ENCODE results near the gene TP53I11. TPM values are rescaled to one million over a fixed set of nuclear protein-coding genes. Genes with fewer than 3 reads are reported as not detected.

The TP53I11 gene
- total and polyA plus RNA-seq, 2 experiments from 2014 or later, result 59.9 to 117 TPM

- 80 to 85% methylated on average over 6 of the region's 6 CpGs for WGBS, 2 experiments (ENCODE audit: low coverage in 1 of 2, low lambda C conversion rate in 2 of 2, missing lambda C conversion rate in 2 of 2)
- Histone ChIP-seq H3K4me2 (ENCODE audit: unreplicated experiment) (no peak overlapping the region), H3K27ac (no peak overlapping the region), H4K20me1 (ENCODE audit: insufficient read depth) (no peaks in the 10 kb centered on the region), H3F3A (ENCODE audit: insufficient read depth) (peaks cover 12% of the 10 kb centered on the region), H3K27me3 (replicated peaks; ENCODE audit: insufficient read depth) (peaks cover 7% of the 10 kb centered on the region), H3K36me3 (ENCODE audit: low read depth) (no peaks in the 10 kb centered on the region), H3K9ac (no peak overlapping the region), H3K4me1 (ENCODE audit: insufficient read depth) (peaks cover 12% of the 10 kb centered on the region), H2AFZ (no peak overlapping the region), H3K79me2 (ENCODE audit: insufficient read depth) (no peaks in the 10 kb centered on the region), H3K9me3 (ENCODE audit: low read depth) (no peaks in the 10 kb centered on the region), H3K9me2 (ENCODE audit: insufficient read depth) (no peaks in the 10 kb centered on the region), H3K4me3 (no peak overlapping the region)
- TF ChIP-seq EZH2phosphoT487 (IDR thresholded peaks at IDR 0.05; ENCODE audit: insufficient read depth, low read depth), result no peak
- TF ChIP-seq EZH2 (IDR thresholded peaks at IDR 0.05; ENCODE audit: insufficient read depth, poor library complexity, severe bottlenecking), result no peak
- in situ Hi-C loops (cut with MboI), result no loop called here
- DNase-seq, result no peak
Observed at GRCh38 chr11:44883277-44883676, 67.4 kb downstream of the TP53I11 start.

Other genes starting within 250 kb of the TP53I11 start
- gene TSPAN18, start 223.9 kb downstream of the TP53I11 start, total RNA-seq (2014; rRNA removed; shearing (Covaris generic)), result 0.54 TPM in 1 of 2 replicates, not detected in the other
- gene TSPAN18, start 223.9 kb downstream of the TP53I11 start, polyA plus RNA-seq (2016; fragmentation: Nextera tagmentation; extraction: Ambion mirVana), result 0.09 and 0.20 TPM in 2 replicates
- gene PRDM11, start 195.8 kb upstream of the TP53I11 start, total RNA-seq (2014; rRNA removed; shearing (Covaris generic)), result 2.3 and 3.7 TPM in 2 replicates
- 0.24 TPM in 2 replicates for gene PRDM11, start 195.8 kb upstream of the TP53I11 start, polyA plus RNA-seq (2016; fragmentation: Nextera tagmentation; extraction: Ambion mirVana)